SK-N-SH (cell line): ENCODE measurements around the gene SECTM1. TPM values are rescaled to one million over a fixed set of nuclear protein-coding genes. Genes with fewer than 3 reads are reported as not detected.

ENCODE experiments used
- CTCF ChIA-PET: fragments of 300-600, 350-600 bp; formaldehyde crosslinking; extraction: SDS; loops from one replicate; lab custom pipeline; 2021; lab: Yijun Ruan, JAX
- POLR2A ChIA-PET: fragments of 350-600 bp; sonication (Branson Sonifier 250); formaldehyde crosslinking; extraction: SDS; loops from one replicate; lab custom pipeline; 2020; ENCODE audit warnings: antibody characterized with exemption, inconsistent platforms; lab: Yijun Ruan, JAX
- DNase-seq: peaks from one replicate; pipeline ENCODE4 v3.0.0; 2012
- H2AFZ ChIP-seq: fragments of 200-600 bp; sonication (generic); 2 replicates; pipeline ENCODE4 v1.8.1; 2016; ENCODE audit warnings: antibody characterized with exemption, mild to moderate bottlenecking, low read depth
- H3F3A ChIP-seq: fragments of 200-600 bp; sonication (generic); replicated peaks from 2 replicates; pipeline ENCODE3; 2016; ENCODE audit warnings: antibody characterized with exemption, mild to moderate bottlenecking; ENCODE audit not compliant: insufficient read depth
- H3K27ac ChIP-seq, 2 experiments: fragments of 200-500 bp in 1 of 2; fragments of 200-600 bp in 1 of 2; sonication (Bioruptor generic) in 1 of 2; sonication (generic), shearing (Covaris generic) in 1 of 2; 2 replicates each; pipeline versions ENCODE4 v1.5.1 to v1.6.1; 2014 to 2016; ENCODE audit warnings: low read depth in 2 of 2, inconsistent platforms in 1 of 2, low read length in 1 of 2, mild to moderate bottlenecking in 1 of 2, mixed read lengths in 1 of 2
- H3K27me3 ChIP-seq: fragments of 200-600 bp; sonication (generic), shearing (Covaris generic); 2 replicates; pipeline ENCODE4 v1.6.1; 2016; ENCODE audit warnings: mixed run types; ENCODE audit not compliant: insufficient read depth
- H3K36me3 ChIP-seq, 2 experiments: fragments of 200-500 bp in 1 of 2; fragments of 200-600 bp in 1 of 2; sonication (Bioruptor generic) in 1 of 2; sonication (generic) in 1 of 2; replicated peaks in 1 of 2; 2 replicates each; pipeline versions ENCODE3 to v1.5.1; 2014 to 2016; ENCODE audit warnings: low read length in 1 of 2, mild to moderate bottlenecking in 1 of 2; ENCODE audit not compliant: insufficient read depth in 2 of 2, control insufficient read depth in 1 of 2
- H3K4me1 ChIP-seq, 2 experiments: fragments of 200-500 bp in 1 of 2; fragments of 200-600 bp in 1 of 2; sonication (Bioruptor generic) in 1 of 2; sonication (generic), shearing (Covaris generic) in 1 of 2; 2 replicates each; pipeline versions ENCODE4 v1.5.1 to v1.6.1; 2014 to 2016; ENCODE audit warnings: low read depth in 1 of 2, low read length in 1 of 2, mixed run types in 1 of 2; ENCODE audit not compliant: insufficient read depth in 2 of 2, control insufficient read depth in 1 of 2
- H3K4me2 ChIP-seq: fragments of 200-600 bp; sonication (generic), shearing (Covaris generic); 2 replicates; pipeline ENCODE4 v1.6.1; 2017; ENCODE audit warnings: mixed run types
- H3K4me3 ChIP-seq, 2 experiments: fragments of 200-500 bp in 1 of 2; fragments of 200-600 bp in 1 of 2; sonication (Bioruptor generic) in 1 of 2; sonication (generic), shearing (Covaris generic) in 1 of 2; 2 replicates each; pipeline versions ENCODE4 v1.5.1 to v1.8.1; 2014 to 2016; ENCODE audit warnings: low read depth in 2 of 2, inconsistent platforms in 1 of 2, low read length in 1 of 2, mild to moderate bottlenecking in 1 of 2, mixed read lengths in 1 of 2, moderate library complexity in 1 of 2
- H3K79me2 ChIP-seq: fragments of 200-600 bp; sonication (generic); 2 replicates; pipeline ENCODE4 v1.8.1; 2017; ENCODE audit warnings: mild to moderate bottlenecking; ENCODE audit not compliant: insufficient read depth
- H3K9ac ChIP-seq: fragments of 200-600 bp; sonication (generic); 2 replicates; pipeline ENCODE4 v1.6.1; 2017; ENCODE audit warnings: mixed run types
- H3K9me2 ChIP-seq: fragments of 200-600 bp; sonication (generic); 2 replicates; pipeline ENCODE4 v1.6.1; 2017; ENCODE audit warnings: mixed run types
- H3K9me3 ChIP-seq: fragments of 200-600 bp; sonication (generic); 2 replicates; pipeline ENCODE4 v1.6.1; 2017; ENCODE audit warnings: mixed run types, mild to moderate bottlenecking, moderate library complexity
- H4K20me1 ChIP-seq: fragments of 200-600 bp; sonication (generic); 2 replicates; pipeline ENCODE4 v1.6.1; 2017; ENCODE audit warnings: mild to moderate bottlenecking, mixed run types; ENCODE audit not compliant: insufficient read depth
- CHD2 ChIP-seq: fragments of 150-350 bp; IDR thresholded peaks from 2 replicates; pipeline ENCODE4 v1.6.1; 2018; ENCODE audit warnings: low read length; ENCODE audit not compliant: partially characterized antibody
- CTCF ChIP-seq: fragments of 200-600 bp; sonication (generic); IDR thresholded peaks from 2 replicates; pipeline ENCODE4 v1.6.1; 2017; ENCODE audit warnings: antibody characterized with exemption, mild to moderate bottlenecking, moderate library complexity
- ELF1 ChIP-seq: IDR thresholded peaks from 2 replicates; pipeline ENCODE4 v1.4.0; 2012
- FOSL2 ChIP-seq: IDR thresholded peaks from 2 replicates; pipeline ENCODE4 v1.4.0; 2012; ENCODE audit warnings: low read depth, mild to moderate bottlenecking, moderate library complexity, borderline replicate concordance
- GATA2 ChIP-seq: sonication (generic); formaldehyde crosslinking; IDR thresholded peaks from 2 replicates; pipeline ENCODE4 v1.5.0; 2020; ENCODE audit warnings: mild to moderate bottlenecking, missing genetic modification reagents
- MAX ChIP-seq: IDR thresholded peaks from 2 replicates; pipeline ENCODE4 v1.4.0; 2012; ENCODE audit warnings: low read depth
- MXI1 ChIP-seq: IDR thresholded peaks from 2 replicates; pipeline ENCODE4 v1.6.1; 2012; ENCODE audit warnings: mild to moderate bottlenecking, low read depth, low read length, improper control_type of control experiment
- RAD21 ChIP-seq: IDR thresholded peaks from 2 replicates; pipeline ENCODE4 v1.6.1; 2012; ENCODE audit warnings: mild to moderate bottlenecking, low read length
- TAF1 ChIP-seq: IDR thresholded peaks from 2 replicates; pipeline ENCODE4 v1.6.1; 2012; ENCODE audit warnings: low read depth, mild to moderate bottlenecking, low read length, moderate library complexity, borderline replicate concordance
- TEAD4 ChIP-seq: IDR thresholded peaks from 2 replicates; pipeline ENCODE4 v1.4.0; 2012; ENCODE audit warnings: mild to moderate bottlenecking, borderline replicate concordance; ENCODE audit not compliant: insufficient read depth
- USF2 ChIP-seq: fragments of 150-350 bp; IDR thresholded peaks from 2 replicates; pipeline ENCODE4 v1.6.1; 2017; ENCODE audit warnings: antibody characterized with exemption, low read length, low read depth, borderline replicate concordance
- YY1 ChIP-seq: IDR thresholded peaks from 2 replicates; pipeline ENCODE4 v1.4.0; 2012; ENCODE audit warnings: low read depth, mild to moderate bottlenecking
- WGBS: methylation state at CpG from one replicate; pipeline ENCODE4 v1.1.6; 2017; ENCODE audit warnings: low lambda C conversion rate; 5-methylcytosine and 5-hydroxymethylcytosine counted together
- polyA plus RNA-seq, 3 experiments: library from polyadenylated mRNA; depleted of rRNA; stranded (reverse); fragments of >200 nt; gene quantifications; 2 replicates each; pipeline ENCODE4 v1.2.3, GENCODE V29; 2012

SECTM1 gene
- polyA plus RNA-seq, 1 of the 3 experiments (the other 2 are of a cell fraction): 3.8 TPM

GRCh38 chr17:82322526-82323453, 10.8 kb downstream of the SECTM1 start (continued):
- no peak for TF ChIP-seq GATA2 (CRISPR knock-in tag)
- TF ChIP-seq, all 33 proteins: peak for 0

DNA sequence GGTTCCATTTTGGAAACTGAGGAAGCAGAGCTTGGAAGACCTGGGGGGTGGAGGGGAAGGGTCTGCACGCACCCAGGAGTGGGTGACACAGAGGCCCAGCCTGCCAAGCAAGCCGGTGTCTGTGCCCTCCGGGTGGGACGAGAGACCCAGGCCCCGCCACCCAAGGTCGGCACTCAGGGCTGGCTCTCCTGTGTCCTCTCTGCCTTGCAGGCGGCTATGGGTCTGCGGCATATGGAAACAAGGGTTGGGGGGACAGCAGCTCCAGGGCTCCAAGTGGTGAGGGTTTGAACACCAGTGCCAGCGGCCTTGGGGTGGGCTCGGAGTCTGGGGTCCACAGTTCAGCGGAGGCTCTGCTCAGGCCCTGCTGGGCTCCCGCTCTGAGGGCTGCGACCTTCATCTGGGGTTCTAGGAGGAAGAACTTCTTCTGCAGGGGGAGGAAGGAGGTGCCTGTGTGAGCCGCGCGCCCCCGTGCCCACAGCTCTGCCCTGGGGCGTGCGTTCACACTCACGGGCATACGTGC, 11.6 kb downstream of the SECTM1 start:
- Histone ChIP-seq H3K36me3 (no peaks in the 10 kb centered on the region), H3F3A (peaks cover 20% of the 10 kb centered on the region), H3K9ac (no peak overlapping the region), H3K4me3 (no peak overlapping the region), H3K4me2 (no peak overlapping the region), H3K27ac (no peak overlapping the region), H3K79me2 (no peaks in the 10 kb centered on the region), H3K9me2 (no peaks in the 10 kb centered on the region), H3K27me3 (peaks cover 17% of the 10 kb centered on the region; the same call in 1 of the 2 replicates), H2AFZ (no peak overlapping the region), H4K20me1 (no peaks in the 10 kb centered on the region), H3K4me1 (peaks cover 5 to 14% of the 10 kb centered on the region in 2 experiments; a peak in 3 of 4 replicates), H3K9me3 (no peaks in the 10 kb centered on the region)
- CTCF ChIA-PET: interaction anchor here (0.7 to 9.5 kb wide), 24 partner anchors 10 to 291 kb away, joined by 3 to 184 read pairs (median 4); partner anchors contain the start of genes SECTM1 and SLC16A3
- TF ChIP-seq USF2 (no peak), GATA2 (CRISPR knock-in tag) (no peak), YY1 (no peak), MAX (no peak), RAD21 (no peak), TAF1 (no peak), TEAD4 (no peak), CHD2 (no peak), ELF1 (no peak), MXI1 (no peak), FOSL2 (no peak), CTCF (no peak)
- no peak for DNase-seq
- POLR2A ChIA-PET: interaction anchor here (0.8 kb wide), 1 partner anchor 15 kb away, joined by 3 read pairs; no protein-coding TSS in a partner anchor
- 18% methylated on average over 14 of the region's 21 CpGs for WGBS
